C4-2B (cell line): Measurements from ENCODE around the gene SMAGP.

Source experiments
- H3K27ac ChIP-seq: fragments of 450-650 bp; 2 replicates; pipeline ENCODE4 v1.5.1; 2017
- CTCF ChIP-seq: fragments of 450-650 bp; conservative IDR thresholded peaks from 2 replicates; pipeline ENCODE4 v1.5.1; 2017; ENCODE audit warnings: mild to moderate bottlenecking
- ZFX ChIP-seq: fragments of 450-650 bp; IDR thresholded peaks from 2 replicates; pipeline ENCODE4 v1.6.1; 2017

The SMAGP gene

GRCh38 chr12:51254536-51254935 is 15.7 kb downstream of the SMAGP start:
- no peak overlapping the region for H3K27ac ChIP-seq
- TF ChIP-seq ZFX (no peak), CTCF (no peak)

- H3K27ac ChIP-seq = no peak overlapping the region
- TF ChIP-seq ZFX = no peak
- no peak for TF ChIP-seq CTCF
Measured at GRCh38 chr12:51253276-51253675, 16.9 kb downstream of the SMAGP start.

DNA sequence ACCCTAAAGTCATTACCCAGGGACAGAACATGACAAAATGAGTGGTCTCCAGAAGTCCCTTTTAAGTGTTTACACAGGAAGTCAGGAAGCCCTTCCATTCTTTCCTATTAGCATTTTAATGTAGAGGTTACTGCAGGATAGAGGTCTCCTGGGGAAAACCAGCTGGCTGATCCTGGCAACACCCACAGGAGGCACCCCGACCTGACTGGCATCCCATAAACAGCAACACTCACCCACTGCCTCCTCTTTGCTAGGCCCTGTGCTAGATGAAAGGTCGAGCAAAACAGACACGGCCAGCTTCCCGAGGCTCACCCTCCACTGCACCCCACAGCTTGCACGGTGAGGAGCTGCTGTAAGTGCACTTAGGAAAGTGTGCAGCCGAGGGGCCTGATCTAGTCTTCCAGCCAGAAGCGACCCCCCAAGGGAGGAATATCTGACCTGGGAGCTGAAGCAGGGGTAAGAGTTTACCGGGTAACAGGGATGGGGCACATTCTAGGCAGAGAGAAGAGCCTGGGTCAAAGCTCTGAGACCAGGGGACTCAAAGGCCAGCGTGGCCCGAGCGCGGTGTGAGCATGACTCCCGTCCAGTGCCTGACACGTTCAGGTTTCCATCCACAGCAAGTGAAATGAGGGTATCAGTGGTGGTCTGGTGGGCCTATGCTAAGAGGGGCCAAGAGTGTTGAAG is 22.6 kb downstream of the SMAGP start:
- H3K27ac ChIP-seq = no peak overlapping the region
- no peak for TF ChIP-seq CTCF
- TF ChIP-seq ZFX = no peak

DNA sequence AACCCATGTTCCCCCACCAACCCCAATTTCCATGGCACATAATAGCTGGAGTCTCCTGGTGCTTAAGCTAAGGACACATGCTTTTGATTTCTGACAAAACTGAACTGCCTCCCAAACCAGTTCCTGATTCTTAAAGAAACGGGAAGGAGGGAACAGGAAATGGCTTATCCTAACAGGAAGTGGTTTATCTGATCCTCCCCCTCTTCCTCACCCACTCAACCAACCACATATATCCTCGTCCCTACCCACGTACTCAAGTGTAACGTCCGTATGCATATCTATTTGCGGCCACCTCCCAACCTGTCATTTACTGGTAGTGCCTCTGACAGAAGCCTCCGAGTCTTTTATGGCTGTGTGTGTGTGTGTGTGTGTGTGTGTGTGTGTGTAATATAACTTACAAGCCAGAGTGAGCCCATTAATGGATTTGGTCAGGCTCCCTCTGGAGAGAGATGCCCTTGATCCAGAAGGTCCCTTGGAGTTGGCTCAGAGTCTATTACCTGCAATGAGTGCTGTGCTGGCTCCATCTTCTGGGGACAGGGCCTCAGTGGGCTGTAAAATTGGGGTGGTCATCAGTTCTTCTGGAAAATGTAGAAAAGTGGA is 23.9 kb downstream of the SMAGP start:
- no peak overlapping the region for H3K27ac ChIP-seq
- TF ChIP-seq ZFX = no peak
- peak; percentile 11; the same call in 1 of the 2 replicates for TF ChIP-seq CTCF

- no peak for TF ChIP-seq ZFX
- TF ChIP-seq CTCF = no peak
- no peak overlapping the region for H3K27ac ChIP-seq
Measured at GRCh38 chr12:51245476-51246253, 24.6 kb downstream of the SMAGP start.

GRCh38 chr12:51244269-51244668 is 25.9 kb downstream of the SMAGP start:
- TF ChIP-seq ZFX (no peak), CTCF (no peak)
- no peak overlapping the region for H3K27ac ChIP-seq

- TF ChIP-seq ZFX (no peak), CTCF (no peak)
Measured at GRCh38 chr12:51242876-51243275, 27.3 kb downstream of the SMAGP start.

More at GRCh38 chr12:51242876-51243275, 27.3 kb downstream of the SMAGP start:
- no peak overlapping the region for H3K27ac ChIP-seq
